HG03175 (cell line): ENCODE results near the gene RAB35.

Experiments used
- ATAC-seq: cut with Tn5 transposase; IDR thresholded peaks from one replicate; pipeline ENCODE4 v1.9.1; 2021; ENCODE audit warnings: mild to moderate bottlenecking, moderate library complexity; ENCODE audit not compliant: unreplicated experiment

Gene RAB35

DNA sequence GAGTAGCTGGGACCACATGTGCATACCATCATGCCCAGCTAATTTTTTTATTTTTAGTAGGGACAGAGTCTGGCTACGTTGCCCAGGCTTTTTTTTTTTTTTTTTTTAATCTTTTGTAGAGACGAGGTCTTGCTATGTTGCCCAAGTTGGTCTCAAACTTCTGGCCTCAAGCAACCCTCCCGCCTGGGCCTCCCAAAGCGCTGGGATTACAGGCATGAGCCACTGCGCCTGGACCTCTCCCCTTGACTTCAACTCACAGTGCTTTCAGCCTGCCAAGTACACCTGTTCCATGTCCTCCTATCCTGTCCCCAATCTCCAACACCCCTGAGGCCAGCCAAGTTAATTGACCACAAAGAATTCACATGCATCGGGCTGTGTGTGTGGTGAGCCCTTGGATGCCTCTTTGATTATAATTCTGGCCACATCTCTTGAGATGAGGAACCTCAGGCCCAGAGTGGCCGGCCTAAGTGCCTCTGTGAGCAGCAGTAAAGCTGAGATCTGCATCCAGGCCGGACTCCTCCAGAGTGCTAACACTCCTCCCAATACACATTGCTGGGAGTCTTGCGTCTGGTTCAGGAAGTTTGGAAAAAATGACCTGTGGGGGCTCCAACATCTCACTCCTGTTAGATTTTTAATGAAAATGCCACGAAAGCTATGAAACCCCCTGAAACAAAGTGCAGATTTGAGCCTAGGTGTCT, 6.8 kb downstream of the RAB35 start:
- ATAC-seq, result no peak

DNA sequence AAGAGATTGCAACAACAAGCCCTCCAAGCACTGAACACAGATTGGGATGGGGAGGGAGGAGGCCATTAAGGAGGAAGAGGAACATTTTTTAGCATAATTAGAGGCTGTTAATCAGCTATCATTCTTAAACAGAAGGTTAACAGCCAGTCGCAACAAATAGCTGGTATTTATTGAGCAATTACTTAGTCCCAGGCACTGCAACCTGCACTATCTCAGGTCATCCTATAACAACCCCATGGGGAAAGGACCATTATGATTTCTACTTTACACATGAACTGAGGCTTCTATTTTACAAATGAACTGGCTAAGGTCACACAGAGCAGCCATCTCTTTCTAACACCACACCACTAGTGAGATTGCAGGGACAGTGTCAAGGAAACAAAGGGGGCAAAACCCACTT, 10.4 kb downstream of the RAB35 start:
- no peak for ATAC-seq

DNA sequence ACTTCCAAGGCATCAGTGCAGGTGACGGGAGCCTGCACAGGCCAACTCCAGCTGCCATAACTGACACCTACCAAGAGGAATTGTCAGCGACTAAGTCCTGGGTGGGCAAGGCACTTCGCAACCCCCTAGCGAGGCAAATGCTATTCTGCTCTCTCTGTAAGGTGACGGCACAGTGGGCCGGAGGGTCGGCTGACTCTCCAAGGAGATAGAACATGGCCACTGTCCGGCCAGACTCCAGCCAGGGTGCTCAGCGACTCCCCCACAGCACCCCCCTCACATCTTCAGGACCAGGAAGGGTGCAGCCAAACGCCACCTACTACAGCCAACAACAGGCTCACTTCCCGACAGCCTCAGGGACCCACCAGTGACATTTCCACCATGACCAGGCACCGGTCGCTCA, 13.2 kb downstream of the RAB35 start:
- no peak for ATAC-seq

DNA sequence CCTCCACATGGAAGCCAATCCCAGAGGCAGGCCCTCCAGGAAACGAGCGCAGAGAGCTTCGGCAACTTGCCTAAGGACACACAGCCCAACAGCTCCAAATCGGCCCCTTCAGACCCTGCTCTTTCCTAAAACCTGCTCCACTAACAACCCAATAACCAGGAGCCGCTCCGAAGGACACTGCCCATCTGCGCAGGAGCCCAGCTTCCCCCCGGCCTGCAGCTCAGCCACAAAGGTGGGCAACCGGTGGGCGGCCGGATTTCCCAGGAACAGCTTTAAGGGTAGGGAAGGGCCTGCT, 13.6 kb downstream of the RAB35 start:
- ATAC-seq, result no peak

DNA sequence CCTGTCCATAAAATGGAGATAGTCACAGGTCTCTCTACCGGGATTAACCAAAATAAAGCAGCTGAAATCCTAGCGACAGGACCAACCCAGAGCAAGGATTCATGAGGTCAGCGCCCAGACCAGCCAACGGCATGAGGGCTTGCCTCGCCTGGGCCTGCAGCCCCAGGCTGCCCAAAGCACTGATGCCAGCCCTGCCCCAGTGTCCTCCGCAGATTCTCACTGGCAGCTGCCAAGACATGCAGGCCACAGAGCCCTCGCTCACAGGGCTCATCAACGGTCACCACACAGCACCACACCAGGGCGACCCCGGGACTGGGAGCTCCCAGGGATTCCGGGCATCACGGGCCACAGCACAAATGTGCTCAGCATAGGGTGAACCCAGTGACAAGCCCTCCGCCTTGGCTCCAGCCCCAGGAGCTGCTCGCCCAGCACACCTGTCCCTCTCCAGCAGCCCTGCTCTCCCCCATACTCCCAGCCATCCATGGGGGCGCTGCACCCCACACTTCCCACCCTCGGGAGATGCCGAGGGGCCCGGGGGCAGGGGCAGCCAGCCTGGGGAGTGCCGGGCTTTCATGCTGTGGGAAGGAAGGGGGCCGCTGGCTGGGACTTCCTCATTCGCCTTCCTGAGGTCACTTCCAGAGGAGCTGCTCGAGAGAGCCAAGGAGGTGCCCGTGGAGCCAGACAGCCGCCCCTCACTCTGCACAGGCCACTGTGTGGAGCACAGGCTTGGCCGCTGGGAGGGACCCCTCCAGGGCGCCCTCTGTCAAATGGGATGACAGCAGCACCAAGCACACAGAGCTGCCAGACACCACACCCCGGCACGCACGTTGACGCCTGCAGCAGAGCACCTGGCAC, 14.1 kb downstream of the RAB35 start:
- no peak for ATAC-seq

DNA sequence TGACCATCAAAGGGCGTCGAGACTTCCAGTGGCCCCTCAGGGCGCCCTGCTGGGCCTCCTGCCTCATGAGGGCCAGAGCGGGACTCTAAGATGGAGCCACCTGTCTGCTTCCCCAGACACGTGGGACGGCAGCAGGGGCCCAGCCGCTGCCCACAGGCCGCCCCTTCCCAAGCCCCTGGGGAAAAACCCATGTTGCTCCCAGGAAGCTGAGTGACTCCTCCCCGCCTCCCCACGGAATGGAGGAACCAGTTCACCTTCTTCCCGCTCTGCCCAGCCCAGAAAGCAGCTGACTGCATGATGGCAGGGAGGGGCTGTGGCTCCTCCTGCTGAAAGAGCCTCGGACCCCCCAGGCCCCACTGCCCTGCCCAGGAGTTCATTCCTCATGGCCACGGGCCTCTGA, 14.9 kb downstream of the RAB35 start:
- no peak for ATAC-seq

DNA sequence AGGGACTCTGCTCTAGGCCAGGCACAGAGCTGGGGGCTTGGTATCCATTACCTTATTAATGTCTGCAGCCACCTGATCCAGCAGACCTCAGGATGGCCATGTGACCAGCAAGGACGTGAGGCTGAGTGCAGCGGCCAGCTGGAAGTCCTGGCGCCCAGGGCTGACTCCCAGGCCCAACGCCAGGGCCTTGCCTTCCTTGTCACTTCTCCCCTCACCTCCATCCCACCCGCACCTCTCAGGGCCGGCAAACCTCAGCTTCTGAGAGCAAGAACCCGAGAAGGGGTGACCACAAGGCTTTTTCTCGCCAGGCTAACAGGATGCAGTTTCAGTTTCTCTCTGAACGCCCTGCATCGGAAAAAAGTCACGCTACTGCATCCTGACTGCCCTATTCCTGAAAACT, 15.4 kb downstream of the RAB35 start:
- peak; percentile 61 for ATAC-seq

DNA sequence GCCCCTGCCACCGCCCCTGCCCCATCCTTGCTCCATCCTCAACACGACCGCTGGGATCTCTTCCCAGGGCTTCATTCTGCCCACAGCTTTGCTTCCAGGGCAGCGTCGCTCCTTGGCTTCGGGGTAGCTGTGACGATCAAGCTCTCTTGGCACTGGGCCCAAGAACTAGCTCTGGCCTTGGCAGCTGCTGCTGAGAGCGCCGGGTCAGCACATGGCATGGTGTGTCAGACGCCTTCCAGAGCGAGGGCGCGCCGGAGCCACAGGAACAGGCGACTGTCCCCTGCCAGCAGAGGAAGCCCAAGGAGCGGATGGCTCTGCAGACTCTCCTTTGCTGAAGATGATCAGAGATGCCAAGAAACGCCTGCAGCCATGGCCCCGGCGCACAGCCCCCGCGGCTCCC, 15.9 kb downstream of the RAB35 start:
- no peak for ATAC-seq

DNA sequence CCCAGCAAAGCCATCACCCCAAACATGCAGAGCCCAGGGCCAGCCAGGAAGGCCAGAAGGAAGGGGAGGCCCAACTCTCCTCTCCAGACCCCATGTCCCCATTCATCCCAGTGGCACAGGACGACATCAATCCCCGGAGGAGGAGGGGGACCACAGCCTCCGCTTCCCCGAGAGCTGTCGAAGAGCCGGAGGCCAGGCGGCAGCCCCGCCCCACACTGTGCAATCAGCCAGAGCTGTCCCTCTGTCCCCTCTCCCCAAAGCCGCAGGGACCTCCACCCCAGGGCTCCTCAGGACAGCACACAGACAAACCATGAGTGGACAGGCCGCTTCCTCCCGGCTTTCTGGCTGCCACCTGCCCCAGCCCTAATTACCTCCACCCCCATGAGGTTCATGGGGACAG, 16.8 kb downstream of the RAB35 start:
- ATAC-seq, result no peak

DNA sequence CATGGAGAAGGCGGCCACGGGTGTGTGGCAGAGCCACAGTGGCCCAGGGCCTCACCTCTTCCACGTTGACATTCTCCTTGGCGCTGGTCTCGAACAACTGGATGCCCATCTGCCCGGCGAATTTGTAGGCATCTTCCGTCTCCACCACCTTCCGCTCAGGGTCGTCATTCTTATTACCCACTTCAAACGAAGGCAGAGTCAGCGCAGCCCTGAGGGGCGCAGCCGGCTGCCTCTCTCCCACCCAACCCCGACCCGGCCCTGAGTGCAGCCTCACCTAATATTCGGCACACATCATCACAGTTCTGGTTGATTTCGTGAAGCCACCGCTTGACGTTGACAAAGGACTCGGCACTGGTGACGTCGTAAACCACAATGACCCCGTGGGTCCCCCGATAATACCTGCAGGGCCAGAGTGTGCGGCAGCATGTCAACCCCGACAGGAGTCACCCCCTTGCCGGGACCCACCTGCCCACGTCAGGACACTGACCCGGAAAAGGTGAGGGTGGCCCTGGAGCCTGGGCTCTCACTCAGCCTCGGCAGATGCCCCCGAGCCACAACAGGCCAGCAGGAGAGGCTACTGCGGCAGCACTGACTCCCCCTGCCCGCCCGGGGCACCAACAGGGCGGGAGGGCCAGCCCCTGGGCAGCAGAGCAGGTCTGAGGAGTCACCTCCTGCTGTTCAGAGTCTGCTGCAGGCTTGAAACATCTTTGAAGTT, 17.6 kb downstream of the RAB35 start:
- ATAC-seq, result no peak

DNA sequence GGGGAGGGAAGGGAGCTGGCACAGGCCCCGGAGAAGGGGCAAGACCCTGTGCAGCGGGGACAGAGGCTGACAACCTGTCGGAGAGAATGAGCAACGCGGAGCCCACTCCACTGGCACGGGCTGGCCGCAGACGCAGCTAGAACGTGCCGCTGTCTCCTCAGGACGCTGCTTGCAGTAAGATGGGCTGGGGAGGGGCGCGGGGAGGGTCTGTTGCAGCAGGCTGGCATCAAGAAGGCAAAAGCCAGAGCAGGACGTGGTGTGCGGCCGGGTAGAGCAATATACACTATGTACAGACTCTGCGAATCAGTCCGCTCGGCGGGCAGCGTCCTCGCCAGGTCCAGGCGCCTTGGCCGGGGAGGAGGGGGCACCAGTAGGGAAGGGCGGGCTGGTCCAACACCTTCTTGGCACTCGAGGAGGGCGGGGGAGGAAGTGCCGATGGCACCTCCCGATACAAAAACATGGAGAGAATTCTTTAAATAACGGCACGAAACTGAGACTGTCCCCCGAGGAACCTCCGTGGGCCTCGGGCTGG, 19.8 kb downstream of the RAB35 start:
- no peak for ATAC-seq

DNA sequence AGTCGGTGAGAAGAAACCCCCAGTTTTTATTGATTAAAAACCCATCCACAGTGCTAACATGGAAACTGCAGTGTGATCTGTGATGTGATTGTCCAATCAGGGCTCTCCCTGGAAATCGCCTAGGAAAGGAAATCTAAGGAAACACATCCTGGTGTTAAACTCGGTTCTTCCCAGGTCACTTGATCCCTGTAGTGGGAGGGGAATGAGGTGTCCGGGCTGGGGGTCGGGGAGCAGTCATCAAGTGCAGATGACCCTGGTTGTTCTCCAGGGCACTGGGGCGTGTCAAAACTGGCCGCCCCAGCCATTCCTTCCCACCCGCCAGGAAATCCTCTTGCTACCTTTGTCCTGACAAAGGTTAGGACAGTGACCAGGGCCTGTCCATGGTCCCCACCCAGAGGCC, 20.8 kb downstream of the RAB35 start:
- ATAC-seq, result no peak

DNA sequence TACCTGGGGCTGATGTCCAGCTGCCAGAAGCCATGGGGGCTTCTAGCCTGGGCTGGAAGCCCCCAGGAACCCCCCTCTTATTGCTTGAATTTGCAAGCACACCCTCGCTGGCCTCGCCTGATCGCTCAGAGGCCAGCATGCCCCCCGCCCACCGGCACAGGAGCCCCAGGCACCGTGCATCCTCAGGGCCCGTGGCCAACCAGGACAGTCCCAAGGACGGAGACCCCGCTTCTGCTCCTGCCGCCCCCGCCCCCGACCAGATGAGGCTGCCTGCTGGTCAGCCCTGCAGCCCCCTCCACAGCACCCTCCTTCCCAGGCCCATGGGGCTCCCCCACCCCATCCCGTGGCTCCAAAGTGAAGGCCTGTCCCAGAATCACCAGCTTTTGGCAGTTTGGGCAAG, 21.2 kb downstream of the RAB35 start:
- ATAC-seq, result no peak

DNA sequence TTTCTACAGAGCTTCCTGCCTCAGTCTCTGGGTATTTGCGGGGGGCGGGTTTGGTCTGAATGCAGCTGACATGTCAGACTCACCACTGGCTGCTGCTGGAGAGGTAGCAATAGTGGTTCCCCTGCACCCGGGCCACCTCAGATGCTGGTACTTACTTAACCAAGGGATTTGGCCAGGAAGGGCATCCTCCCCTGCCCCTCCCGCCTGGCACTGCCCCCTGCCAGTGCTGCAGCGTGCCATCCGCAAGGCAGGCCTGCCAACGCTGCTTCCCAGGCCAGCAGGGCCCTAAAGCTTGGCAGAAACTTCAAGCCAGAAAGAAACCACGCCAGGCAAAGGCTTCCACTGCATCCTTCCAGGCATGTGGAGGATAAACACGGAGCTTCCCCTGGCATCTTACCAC, 22.1 kb downstream of the RAB35 start:
- ATAC-seq, result no peak

DNA sequence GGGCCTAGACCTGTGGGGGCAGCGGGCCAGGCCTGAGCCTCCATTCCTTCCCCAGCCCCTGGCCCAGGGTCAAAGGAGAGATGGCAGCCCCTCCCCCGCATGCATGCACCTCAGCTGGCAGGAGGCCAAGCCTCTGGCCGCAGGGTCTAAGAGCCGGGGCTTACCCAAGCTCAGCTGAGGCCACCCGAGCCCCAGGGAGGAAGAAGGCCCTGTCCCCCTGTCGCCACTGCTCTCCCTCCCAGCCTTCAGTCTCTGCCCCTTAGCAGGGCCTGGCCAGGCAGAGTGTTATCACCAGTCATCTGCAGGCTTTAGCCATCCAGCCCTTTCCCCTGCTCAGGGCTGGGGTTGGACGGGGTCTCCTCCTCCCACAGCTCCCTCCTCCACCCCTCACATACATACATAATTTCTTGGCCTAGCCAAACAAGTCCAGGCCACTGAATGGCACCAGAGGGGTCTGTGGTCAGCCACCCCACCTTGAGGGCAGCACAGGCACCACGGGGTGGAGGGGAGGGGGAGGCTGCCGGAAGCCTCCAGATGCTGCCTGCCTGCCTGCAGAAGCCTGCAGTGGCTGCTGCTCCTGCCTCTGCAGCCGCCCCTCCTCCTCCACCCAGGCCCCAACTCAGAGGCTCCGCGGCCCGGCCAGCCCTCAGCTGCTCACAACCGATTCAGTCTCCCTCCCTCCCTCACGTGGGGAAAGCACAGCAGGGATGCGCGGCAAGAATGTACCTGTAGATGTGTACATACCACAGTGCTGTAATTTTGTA, 22.8 kb downstream of the RAB35 start:
- ATAC-seq, result no peak

DNA sequence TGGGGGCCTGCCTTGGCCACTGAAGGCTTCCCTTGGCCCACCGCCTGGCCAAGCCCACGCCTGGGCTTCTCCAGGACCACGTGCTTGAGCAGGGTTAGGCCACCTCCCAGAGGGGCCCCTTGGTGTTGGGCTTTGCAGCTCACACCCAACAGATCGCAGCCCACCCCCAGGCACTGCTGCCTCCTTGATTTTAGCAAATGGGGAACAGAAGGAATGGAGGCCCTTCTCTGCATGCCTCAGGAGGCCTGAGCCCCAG, 23.3 kb downstream of the RAB35 start:
- ATAC-seq, result no peak

DNA sequence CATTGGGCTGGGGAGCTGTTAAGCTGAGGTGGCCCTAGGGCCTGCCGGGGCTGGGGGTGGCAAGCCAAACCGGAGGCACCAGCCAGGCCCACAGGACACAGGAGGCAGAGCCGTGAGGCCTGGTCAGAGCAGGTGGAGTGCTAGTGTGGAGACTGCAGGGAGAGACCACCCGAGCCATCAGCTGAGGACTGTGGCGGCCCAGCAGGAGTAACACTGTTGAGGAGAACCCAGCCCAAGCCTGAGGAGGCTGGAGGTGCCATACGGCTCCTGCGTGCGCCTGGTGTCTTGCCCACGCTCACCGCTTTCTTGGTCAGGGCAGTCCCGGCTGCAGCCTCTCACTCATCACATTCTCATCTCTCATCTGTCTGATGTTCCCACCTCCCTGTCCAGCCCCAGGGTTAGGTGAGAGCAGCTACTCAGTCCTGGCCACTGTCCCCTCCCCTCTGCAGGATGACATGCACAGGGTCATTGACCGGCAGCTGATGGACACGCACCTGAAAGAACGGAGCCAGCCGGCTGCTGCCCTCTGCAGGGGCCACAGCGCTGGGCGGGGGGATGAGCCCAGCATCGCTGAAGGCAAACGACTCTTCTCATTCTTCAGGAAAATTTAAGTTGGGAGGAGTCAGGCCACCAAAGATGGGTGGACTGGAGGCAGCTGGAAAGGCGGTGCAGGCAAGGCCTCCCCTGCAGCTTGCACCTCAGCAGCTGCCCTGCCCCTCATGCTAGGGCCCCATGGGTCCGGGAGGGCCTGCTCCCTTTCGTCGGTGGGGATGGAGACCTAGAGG, 23.8 kb downstream of the RAB35 start:
- no peak for ATAC-seq

DNA sequence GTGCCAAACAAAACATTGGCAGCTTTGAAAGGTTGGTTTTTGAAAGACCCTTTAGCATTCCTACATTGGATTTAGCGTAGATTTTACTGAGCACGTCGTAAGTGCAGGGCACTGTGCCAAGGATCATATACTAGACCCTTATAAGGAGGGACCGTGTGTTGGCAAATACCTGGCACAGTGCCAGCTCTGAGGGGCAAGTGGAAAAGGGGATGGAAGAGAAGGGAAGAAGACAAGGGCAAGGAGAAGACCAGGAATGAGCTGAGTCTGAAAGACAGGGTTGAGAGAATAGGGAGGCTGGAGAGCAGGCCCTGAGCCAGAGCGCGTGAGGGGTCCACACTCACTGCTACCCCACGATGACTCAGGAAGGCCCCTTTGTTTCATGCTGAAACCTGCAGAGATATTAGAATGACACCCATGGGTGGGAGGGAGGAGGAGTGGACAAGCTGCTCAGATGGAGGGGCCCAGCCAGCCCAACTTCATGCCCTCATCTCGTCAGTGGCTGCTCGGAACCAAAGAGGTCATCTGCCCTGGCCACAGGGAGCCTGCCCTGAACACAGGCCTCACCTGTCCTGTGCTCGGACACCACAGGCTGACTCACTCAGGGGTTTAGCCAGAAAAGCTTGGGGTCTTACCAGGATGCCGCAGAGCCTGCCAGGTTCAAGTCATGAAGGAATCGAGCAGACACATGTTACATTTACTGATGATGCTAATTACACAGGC, 25.0 kb downstream of the RAB35 start:
- no peak for ATAC-seq

DNA sequence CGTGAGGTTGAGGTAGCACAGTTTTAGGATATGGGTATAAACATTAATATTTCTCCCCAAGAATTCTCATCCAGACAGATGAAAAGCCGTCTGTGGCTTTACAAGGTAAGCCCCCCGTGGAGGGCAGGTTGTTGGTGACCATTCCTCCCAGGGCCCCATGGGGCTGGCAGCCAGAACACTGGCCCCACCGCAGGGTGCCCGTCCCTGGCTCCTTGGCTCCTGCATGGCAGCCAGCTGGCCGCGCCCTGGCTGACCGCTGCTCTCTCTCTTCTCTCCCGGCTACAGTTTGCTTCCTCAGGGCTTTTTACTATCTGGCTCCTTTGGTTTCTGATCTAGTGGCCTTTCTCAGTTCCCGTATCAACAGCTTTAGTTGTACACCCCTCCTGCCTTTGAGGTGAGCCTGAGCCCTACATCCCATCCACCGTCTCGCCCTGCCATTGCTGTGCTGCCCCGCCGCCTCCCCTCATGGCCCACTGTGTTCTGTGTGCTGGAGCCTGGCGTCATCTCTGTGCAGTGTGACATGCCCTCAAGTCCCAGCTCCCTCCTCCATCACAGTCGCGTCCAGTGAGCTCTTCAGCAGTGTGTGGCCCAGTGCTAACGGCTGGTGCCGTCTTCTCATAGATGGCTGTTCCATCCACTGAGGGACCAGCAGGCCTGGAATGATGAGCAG, 25.8 kb downstream of the RAB35 start:
- no peak for ATAC-seq
